ENCODE measurements around the gene RASL11B.

- no peak for TF ChIP-seq POLR2AphosphoS5 (IDR thresholded peaks at IDR 0.05)
- no peak for TF ChIP-seq EP300 (IDR thresholded peaks at IDR 0.05)
- TF ChIP-seq CTCF (IDR thresholded peaks at IDR 0.05) = no peak
Observed at GRCh38 chr4:52823702-52824092, 38.4 kb upstream of the RASL11B start.

Data from suprapubic skin (tissue), 4 donors.